HepG2 (cell line): ENCODE data around the gene ALOX5AP. TPM values are rescaled to one million over a fixed set of nuclear protein-coding genes. Genes with fewer than 3 reads are reported as not detected.

Experiments
- ATAC-seq: fragments of 200-7000 bp; cut with Tn5 transposase; 3 replicates; pipeline ENCODE4 v1.9.1; 2020; ENCODE audit warnings: mild to moderate bottlenecking, moderate library complexity
- BruUV-seq: library from RNA; stranded (reverse); fragments of 400-500 nt; replicated peaks from 2 replicates; lab custom pipeline; 2021; lab: Mats Ljungman, UMichigan
- CTCF ChIA-PET: fragments of 300-600 bp; formaldehyde crosslinking; extraction: SDS; loops from one replicate; lab custom pipeline; 2021; ENCODE audit warnings: low total read pairs, inconsistent platforms, low intra/inter-chr PET ratio; lab: Yijun Ruan, JAX
- POLR2A ChIA-PET: fragments of 350-600 bp; sonication (Branson Sonifier 250); formaldehyde crosslinking; loops from one replicate; lab custom pipeline; 2020; ENCODE audit warnings: antibody characterized with exemption, inconsistent platforms; lab: Yijun Ruan, JAX
- DNase-seq: peaks from one replicate; pipeline ENCODE4 v3.0.0-alpha.2; 2015; ENCODE audit warnings: low spot score
- FAIRE-seq: peaks from 3 replicates; lab custom pipeline; 2011; peaks lifted over from hg19 to GRCh38; lab: Jason Lieb, UNC
- H2AFZ ChIP-seq: one replicate; pipeline ENCODE4 v1.6.1; 2011; ENCODE audit warnings: low read length, inconsistent platforms
- H3K27ac ChIP-seq: fragments of 300-600 bp; 3 replicates; pipeline ENCODE4 v1.8.0; 2011; ENCODE audit warnings: mixed run types, mild to moderate bottlenecking, mixed read lengths, low read length, inconsistent platforms; ENCODE audit not compliant: insufficient read depth; ENCODE audit errors: extremely low read length
- H3K27me3 ChIP-seq, 2 experiments: fragments of 200-600 bp in 1 of 2; 2 replicates in 1 of 2; 3 replicates in 1 of 2; pipeline versions ENCODE4 v1.6.0 to v1.8.0; 2011; ENCODE audit warnings: low read length in 2 of 2, mild to moderate bottlenecking in 2 of 2, moderate library complexity in 2 of 2, inconsistent platforms in 1 of 2; ENCODE audit not compliant: insufficient read depth in 2 of 2, control insufficient read depth in 1 of 2
- H3K36me3 ChIP-seq, 2 experiments: fragments of 200-600 bp in 1 of 2; replicated peaks in 1 of 2; 2 replicates in 1 of 2; 3 replicates in 1 of 2; pipeline versions ENCODE4 v1.5.1 to v1.8.0; 2011; ENCODE audit warnings: low read length in 2 of 2, inconsistent platforms in 1 of 2; ENCODE audit not compliant: insufficient read depth in 2 of 2, control insufficient read depth in 1 of 2
- H3K4me1 ChIP-seq: 2 replicates; pipeline ENCODE4 v1.5.1; 2012; ENCODE audit warnings: low read length, inconsistent platforms; ENCODE audit not compliant: insufficient read depth
- H3K4me2 ChIP-seq: 2 replicates; pipeline ENCODE4 v1.6.0; 2011; ENCODE audit warnings: low read depth, low read length, inconsistent platforms
- H3K4me3 ChIP-seq, 3 experiments: fragments of 200-600 bp in 1 of 3; sonication (generic), shearing (Covaris generic) in 1 of 3; replicated peaks in 1 of 3; 2 replicates each; pipeline ENCODE4 v1.5.1; 2011 to 2016; ENCODE audit warnings: low read length in 3 of 3, inconsistent platforms in 2 of 3, low read depth in 2 of 3, mild to moderate bottlenecking in 2 of 3, control low read depth in 1 of 3, mixed read lengths in 1 of 3; ENCODE audit not compliant: insufficient read depth in 1 of 3
- H3K79me2 ChIP-seq: one replicate; pipeline ENCODE4 v1.6.1; 2011; ENCODE audit warnings: low read length, inconsistent platforms; ENCODE audit not compliant: insufficient read depth
- H3K9ac ChIP-seq: 2 replicates; pipeline ENCODE4 v1.6.0; 2011; ENCODE audit warnings: mild to moderate bottlenecking, low read depth, low read length, inconsistent platforms; ENCODE audit not compliant: insufficient read depth
- H3K9me3 ChIP-seq: 2 replicates; pipeline ENCODE4 v1.5.1; 2012; ENCODE audit warnings: mild to moderate bottlenecking, low read length
- H4K20me1 ChIP-seq: 2 replicates; pipeline ENCODE4 v1.6.0; 2011; ENCODE audit warnings: inconsistent platforms, mild to moderate bottlenecking, low read length, moderate library complexity; ENCODE audit not compliant: insufficient read depth
- WGBS: methylation state at CpG from one replicate; pipeline ENCODE4 v1.1.6; 2017; ENCODE audit warnings: low lambda C conversion rate; 5-methylcytosine and 5-hydroxymethylcytosine counted together
- in situ Hi-C: cut with HindIII; loops from 2 replicates; pipeline ENCODE4 v1.10.0; 2017; ENCODE audit warnings: low pct_unique_long_range_greater_than_20kb; ENCODE audit not compliant: extremely low pct_ligation_motif_present
- intact Hi-C: fragments of 100-400 bp; cut with micrococcal nuclease; formaldehyde crosslinking; loops from one replicate; pipeline ENCODE4 v1.10.0; 2022; ENCODE audit not compliant: unreplicated experiment
- polyA plus RNA-seq, 8 experiments: library from polyadenylated mRNA; depleted of rRNA in 3 of 8; stranded (reverse) in 7 of 8; unstranded in 1 of 8; fragments of >200 nt; fragmentation: Illumina TruSeq in 4 of 8; extraction: Trizol in 4 of 8; gene quantifications; 2 replicates each; pipeline versions ENCODE4 v1.2.1 to v1.2.3, GENCODE V29; 2011 to 2016; ENCODE audit warnings: low read depth in 4 of 8, missing spikeins in 1 of 8, mixed read lengths in 1 of 8; ENCODE audit not compliant: insufficient read depth in 1 of 8
- total RNA-seq, 5 experiments: library from RNA; depleted of rRNA; stranded (reverse); fragments of >200 nt; fragmentation: Illumina TruSeq; extraction: Trizol; gene quantifications; 2 replicates each; pipeline ENCODE4 v1.2.3, GENCODE V29; 2016; ENCODE audit warnings: low read depth in 1 of 5
- TF ChIP-seq, protein P1 (sequence below): IDR thresholded peaks from 2 replicates; pipeline ENCODE4 v1.6.1; 2016; ENCODE audit warnings: missing biosample characterization, missing genetic modification reagents, low read depth
- TF ChIP-seq, protein P2 (sequence below): sonication (generic); formaldehyde crosslinking; IDR thresholded peaks from 2 replicates; pipeline ENCODE4 v1.5.0; 2020; ENCODE audit warnings: mild to moderate bottlenecking, missing genetic modification reagents, moderate library complexity
- TF ChIP-seq, protein P3 (sequence below): sonication (generic); formaldehyde crosslinking; IDR thresholded peaks from 2 replicates; pipeline ENCODE4 v1.4.0; 2020; ENCODE audit warnings: missing genetic modification reagents

ALOX5AP gene
- total and polyA plus RNA-seq, 2 of the 13 experiments (the other 11 are each of a cell fraction or from before 2014, with no cell fraction given): 0.97 to 1.2 TPM

DNA sequence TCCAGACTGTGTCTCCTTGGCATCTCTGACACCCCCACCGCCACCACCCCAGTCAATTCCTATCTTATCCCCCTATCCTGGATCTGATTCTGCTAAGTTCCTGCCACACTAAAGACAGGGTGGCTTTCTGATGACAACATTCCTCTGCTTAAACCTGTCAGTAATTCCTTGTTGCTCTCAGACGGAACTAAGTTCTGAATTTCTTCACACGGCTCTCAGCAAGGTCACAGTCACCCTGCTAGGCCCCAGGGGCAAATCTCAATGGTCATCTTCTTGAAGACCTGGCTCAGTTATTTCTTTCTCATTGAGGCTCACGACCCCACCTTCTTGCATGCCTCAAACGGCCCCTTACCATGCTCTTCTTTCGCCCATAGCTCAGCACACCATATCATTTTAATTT is 7.6 kb downstream of the ALOX5AP start:
- H3K4me2 ChIP-seq: no peak overlapping the region
- POLR2A ChIA-PET: no interaction called here
- no peak for DNase-seq

More for the DNA sequence above, 7.6 kb downstream of the ALOX5AP start:
- intact Hi-C loops: no loop called here
- H3K9me3 ChIP-seq: no peaks in the 10 kb centered on the region
- ATAC-seq (no peak), FAIRE-seq (no peak)
- H2AFZ ChIP-seq: no peak overlapping the region
- H3K4me3 ChIP-seq: no peak overlapping the region
- no TSS peak for BruUV-seq
- no peaks in the 10 kb centered on the region for H3K36me3 ChIP-seq
- peaks cover 69% of the 10 kb centered on the region for H3K4me1 ChIP-seq
- H3K27me3 ChIP-seq: peaks cover 0 to 7% of the 10 kb centered on the region in 2 experiments; a peak in 1 of 5 replicates
- WGBS: 52% methylated on average over 6 of the region's 6 CpGs
- CTCF ChIA-PET: no interaction called here
- in situ Hi-C loops: loop anchor here (5.0 to 10.0 kb wide), 2 partner anchors 58 to 119 kb away; no protein-coding TSS in a partner anchor
- no peak overlapping the region for H3K9ac ChIP-seq
- no peaks in the 10 kb centered on the region for H3K79me2 ChIP-seq
- H3K27ac ChIP-seq: no peak overlapping the region
- TF ChIP-seq, protein P1, sequence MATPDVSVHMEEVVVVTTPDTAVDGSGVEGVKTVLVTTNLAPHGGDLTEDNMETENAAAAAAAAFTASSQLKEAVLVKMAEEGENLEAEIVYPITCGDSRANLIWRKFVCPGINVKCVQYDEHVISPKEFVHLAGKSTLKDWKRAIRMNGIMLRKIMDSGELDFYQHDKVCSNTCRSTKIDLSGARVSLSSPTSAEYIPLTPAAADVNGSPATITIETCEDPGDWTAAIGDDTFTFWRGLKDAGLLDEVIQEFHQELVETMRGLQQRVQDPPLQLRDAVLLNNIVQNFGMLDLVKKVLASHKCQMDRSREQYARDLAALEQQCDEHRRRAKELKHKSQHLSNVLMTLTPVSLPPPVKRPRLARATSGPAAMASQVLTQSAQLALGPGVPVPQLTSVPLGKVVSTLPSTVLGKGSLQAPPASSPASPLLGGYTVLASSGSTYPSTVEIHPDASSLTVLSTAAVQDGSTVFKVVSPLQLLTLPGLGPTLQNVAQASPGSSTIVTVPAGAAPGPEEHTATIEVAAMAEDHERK (CRISPR knock-in tag): no peak
- TF ChIP-seq, protein P2, sequence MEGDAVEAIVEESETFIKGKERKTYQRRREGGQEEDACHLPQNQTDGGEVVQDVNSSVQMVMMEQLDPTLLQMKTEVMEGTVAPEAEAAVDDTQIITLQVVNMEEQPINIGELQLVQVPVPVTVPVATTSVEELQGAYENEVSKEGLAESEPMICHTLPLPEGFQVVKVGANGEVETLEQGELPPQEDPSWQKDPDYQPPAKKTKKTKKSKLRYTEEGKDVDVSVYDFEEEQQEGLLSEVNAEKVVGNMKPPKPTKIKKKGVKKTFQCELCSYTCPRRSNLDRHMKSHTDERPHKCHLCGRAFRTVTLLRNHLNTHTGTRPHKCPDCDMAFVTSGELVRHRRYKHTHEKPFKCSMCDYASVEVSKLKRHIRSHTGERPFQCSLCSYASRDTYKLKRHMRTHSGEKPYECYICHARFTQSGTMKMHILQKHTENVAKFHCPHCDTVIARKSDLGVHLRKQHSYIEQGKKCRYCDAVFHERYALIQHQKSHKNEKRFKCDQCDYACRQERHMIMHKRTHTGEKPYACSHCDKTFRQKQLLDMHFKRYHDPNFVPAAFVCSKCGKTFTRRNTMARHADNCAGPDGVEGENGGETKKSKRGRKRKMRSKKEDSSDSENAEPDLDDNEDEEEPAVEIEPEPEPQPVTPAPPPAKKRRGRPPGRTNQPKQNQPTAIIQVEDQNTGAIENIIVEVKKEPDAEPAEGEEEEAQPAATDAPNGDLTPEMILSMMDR (CRISPR knock-in tag): no peak
- TF ChIP-seq, protein P3, sequence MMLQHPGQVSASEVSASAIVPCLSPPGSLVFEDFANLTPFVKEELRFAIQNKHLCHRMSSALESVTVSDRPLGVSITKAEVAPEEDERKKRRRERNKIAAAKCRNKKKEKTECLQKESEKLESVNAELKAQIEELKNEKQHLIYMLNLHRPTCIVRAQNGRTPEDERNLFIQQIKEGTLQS: no peak
- TF ChIP-seq, all 625 proteins: peak for 0
- no peaks in the 10 kb centered on the region for H4K20me1 ChIP-seq
